ENCODE results near the gene OSBPL9.
"Not testable (repeated sequence)": the region's sequence is repeated elsewhere in the genome, so short reads cannot be mapped to it uniquely, and the experiment has no call there.

Gene OSBPL9

DNA sequence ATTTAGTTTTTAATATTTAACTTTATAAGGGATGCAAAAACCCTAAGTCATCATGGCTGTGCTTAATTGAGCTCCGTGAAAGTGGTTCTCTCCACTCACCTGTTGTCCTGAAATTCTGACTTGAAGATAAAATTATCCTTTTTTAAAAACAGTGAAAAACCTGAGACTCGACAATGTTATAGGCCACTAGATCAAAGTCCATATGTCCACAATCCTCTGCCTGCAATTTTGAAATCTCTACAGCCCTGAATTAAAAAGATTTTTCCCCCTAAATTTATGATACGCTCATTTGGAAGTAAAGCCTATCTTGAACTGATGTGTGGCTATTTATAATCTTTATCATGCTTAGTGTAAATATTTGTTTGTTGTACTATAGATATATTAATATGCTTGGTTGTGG is 18.7 kb downstream of the OSBPL9 start:
- no peak for DNase-seq (ENCODE audit: low read depth in 2 of 2)

- DNase-seq (ENCODE audit: low read depth in 2 of 2): no peak
These were observed 19.3 kb downstream of the OSBPL9 start for GRCh38 chr1:51636191-51636590.

- DNase-seq (ENCODE audit: low read depth in 2 of 2): no peak
These were observed 20.1 kb downstream of the OSBPL9 start for GRCh38 chr1:51636764-51637522.

DNA sequence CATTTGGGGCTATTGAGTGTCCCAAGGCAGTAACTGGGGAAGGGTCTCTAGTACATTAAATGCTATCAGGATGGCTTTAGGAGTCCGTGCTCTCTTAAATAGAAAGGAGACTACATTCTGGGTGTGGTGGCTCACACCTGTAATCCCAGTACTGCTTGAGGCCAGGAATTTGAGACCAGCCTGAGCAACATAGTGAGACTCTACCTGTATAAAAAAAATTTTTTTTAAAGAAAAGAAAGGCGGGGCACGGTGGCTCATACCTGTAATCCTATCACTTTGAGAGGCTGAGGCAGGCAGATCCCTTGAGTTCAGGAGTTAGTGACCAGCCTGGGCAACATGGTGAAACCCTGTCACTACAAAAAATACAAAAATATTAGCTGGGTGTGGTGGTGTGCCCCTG is 21.5 kb downstream of the OSBPL9 start:
- DNase-seq (ENCODE audit: low read depth in 2 of 2): no peak

GRCh38 chr1:51639694-51640093 is 22.8 kb downstream of the OSBPL9 start:
- no peak for DNase-seq (ENCODE audit: low read depth in 2 of 2)

DNA sequence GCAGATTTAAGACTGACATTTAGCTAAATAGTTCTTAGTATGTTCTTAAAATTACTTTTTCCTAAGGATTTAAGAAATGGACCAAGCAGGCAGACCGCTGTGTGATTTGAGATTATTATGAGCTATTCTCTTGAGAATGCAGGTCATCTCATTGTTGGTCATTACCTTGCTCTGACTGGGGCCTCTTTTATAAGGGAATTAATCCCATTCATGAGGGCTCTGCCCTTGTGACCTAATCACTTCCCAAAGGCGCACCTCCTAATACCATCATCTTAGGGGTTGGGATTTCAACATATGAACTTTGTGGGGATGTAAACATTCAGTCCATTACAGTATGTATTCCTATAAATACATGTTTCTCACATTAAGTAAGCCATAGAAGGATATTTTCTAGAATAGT is 24.2 kb downstream of the OSBPL9 start:
- no peak for DNase-seq (ENCODE audit: low read depth in 2 of 2)

- no peak for DNase-seq (ENCODE audit: low read depth in 2 of 2)
These were observed 25.8 kb downstream of the OSBPL9 start for GRCh38 chr1:51642739-51643142.

- DNase-seq (ENCODE audit: low read depth in 2 of 2): no peak
These were observed 26.5 kb downstream of the OSBPL9 start for GRCh38 chr1:51643362-51643761.

DNA sequence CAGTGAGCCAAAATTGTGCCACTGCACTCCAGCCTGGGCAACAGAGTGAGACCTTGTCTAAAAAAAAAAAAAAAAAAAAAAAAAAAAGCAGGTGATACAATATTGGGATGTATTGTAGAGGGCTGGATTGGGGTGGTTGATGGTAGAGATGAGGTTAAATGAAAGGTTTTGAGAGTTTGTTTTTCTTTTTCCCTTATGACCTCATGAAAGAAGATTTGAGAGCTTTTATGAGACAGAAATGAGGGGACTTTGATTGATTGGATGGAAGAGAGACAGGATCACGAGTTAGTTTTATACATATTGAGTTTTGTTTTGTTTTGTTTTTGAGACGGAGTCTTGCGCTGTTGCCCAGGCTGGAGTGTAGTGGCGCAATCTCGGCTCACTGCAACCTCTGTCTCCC is 27.1 kb downstream of the OSBPL9 start:
- DNase-seq (ENCODE audit: low read depth in 2 of 2): no peak

DNA sequence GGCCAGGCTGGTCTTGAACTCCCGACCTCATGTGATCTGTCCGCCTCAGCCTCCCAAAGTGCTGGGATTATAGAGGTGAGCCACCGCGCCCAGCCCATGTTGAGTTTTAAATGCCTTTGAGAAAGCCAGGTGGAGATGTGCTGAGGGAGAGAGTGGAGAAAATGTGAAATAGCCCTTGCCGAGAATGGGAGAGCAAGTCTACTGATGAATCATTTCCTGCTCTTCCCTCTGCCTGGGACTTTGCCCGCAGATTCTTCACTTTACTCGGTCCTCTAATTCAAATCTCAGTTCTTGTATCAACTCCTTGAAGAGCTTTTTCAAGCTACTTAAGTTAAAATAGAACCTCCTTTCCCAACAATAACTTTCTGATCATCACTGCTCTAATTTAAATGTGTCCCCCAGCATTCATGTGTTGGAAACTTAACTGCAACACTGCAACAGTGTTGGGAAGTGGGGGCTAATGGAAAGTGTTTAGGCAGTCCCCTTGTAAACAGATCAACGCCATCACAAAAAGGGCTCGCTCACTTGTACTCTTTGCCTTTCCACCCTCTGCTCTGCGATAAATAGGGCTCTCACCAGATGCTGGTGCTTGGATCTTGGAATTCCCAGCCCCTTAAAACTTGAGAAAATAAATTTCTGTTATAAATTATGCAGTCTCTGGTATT is 27.8 kb downstream of the OSBPL9 start:
- no peak for DNase-seq (ENCODE audit: low read depth in 2 of 2)

DNA sequence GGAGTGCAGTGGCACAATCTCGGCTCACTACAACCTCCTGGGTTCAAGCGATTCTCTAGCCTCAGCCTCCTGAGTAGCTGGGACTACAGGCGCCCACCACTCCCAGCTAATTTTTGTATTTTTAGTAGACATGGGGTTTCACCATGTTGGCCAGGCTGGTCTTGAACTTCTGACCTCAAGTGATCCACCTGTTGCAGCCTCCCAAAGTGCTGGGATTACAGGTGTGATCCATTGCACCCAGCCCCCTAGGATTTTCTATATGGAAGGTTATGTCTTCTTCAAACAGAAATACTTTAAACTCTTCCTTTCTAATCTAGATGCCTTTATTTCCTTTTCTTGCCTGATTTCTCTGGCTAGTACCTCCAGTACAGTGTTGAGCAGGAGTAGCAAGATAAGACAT is 29.7 kb downstream of the OSBPL9 start:
- DNase-seq (ENCODE audit: low read depth in 2 of 2): not testable (repeated sequence)

GRCh38 chr1:51648180-51649109 is 31.6 kb downstream of the OSBPL9 start:
- no peak for DNase-seq (ENCODE audit: low read depth in 2 of 2)

GRCh38 chr1:51649593-51650091 is 32.8 kb downstream of the OSBPL9 start:
- DNase-seq (ENCODE audit: low read depth in 2 of 2): no peak

- no peak for DNase-seq (ENCODE audit: low read depth in 2 of 2)
These were observed 33.3 kb downstream of the OSBPL9 start for GRCh38 chr1:51650198-51650597.

DNA sequence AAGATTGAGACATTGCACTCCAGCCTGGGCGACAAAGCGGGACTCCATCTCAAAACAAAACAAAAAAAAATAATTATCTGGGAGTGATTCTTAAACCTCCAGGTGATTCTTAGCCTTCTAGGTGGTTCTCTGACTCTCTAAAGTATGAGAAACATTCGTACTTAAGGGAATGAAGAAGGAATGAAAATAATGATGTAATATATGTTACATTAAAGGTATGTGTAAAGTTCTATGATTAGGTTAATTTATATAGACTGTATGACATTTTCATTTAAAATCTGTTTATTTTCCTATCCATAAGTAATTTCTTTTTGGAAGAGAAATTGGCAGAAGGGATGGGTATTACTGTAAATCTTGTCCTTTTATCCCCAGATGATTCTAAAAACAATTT is 34.7 kb downstream of the OSBPL9 start:
- no peak for DNase-seq (ENCODE audit: low read depth in 2 of 2)

- DNase-seq (ENCODE audit: low read depth in 2 of 2): no peak
These were observed 35.7 kb downstream of the OSBPL9 start for GRCh38 chr1:51652599-51652998.

GRCh38 chr1:51653127-51653526 is 36.2 kb downstream of the OSBPL9 start:
- DNase-seq (ENCODE audit: low read depth in 2 of 2): no peak

GRCh38 chr1:51654000-51654399 is 37.1 kb downstream of the OSBPL9 start:
- no peak for DNase-seq (ENCODE audit: low read depth in 2 of 2)

- no peak for DNase-seq (ENCODE audit: low read depth in 2 of 2)
These were observed 39.5 kb downstream of the OSBPL9 start for GRCh38 chr1:51656374-51656773.

DNA sequence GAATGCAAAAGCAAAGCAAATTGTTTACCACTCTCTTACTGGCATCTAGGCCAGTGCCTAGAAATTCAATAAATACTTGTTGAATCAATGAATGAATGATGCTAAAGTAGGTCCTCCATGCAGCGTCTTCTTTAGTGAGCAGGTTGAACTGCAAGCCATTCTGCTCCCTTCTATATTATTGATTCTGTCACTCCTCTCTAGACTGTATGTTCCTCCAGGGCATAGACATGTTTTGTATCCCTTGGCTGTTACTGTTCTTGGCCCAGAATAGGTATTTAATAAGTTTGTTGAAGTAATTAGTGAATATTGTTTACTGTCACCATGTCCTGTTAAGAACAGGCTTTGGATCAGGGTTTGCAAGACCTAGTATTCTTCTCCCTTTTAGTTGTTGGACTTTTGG is 43.7 kb downstream of the OSBPL9 start:
- DNase-seq (ENCODE audit: low read depth in 2 of 2): no peak

DNA sequence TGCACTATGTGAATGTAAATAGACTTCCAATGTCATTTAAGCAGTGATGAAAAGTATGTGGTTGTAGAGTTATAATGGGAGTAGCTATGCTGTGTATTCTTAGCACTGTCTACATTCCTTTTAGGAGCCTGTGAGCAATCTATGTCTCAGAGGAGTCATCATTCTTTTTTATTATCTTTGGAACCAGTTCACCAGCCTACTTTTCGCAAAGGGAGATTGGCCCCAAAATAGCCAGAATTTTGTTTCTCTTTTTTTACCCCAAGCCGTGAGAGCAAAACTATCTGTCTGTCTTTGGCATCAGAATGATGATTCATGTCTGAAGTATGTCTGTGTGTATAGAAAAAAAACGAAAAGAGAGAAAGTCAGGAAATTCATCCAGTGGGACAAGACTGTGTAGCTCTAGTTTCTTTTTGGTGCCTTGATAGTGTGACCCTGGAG is 44.2 kb downstream of the OSBPL9 start:
- DNase-seq (ENCODE audit: low read depth in 2 of 2): no peak

DNA sequence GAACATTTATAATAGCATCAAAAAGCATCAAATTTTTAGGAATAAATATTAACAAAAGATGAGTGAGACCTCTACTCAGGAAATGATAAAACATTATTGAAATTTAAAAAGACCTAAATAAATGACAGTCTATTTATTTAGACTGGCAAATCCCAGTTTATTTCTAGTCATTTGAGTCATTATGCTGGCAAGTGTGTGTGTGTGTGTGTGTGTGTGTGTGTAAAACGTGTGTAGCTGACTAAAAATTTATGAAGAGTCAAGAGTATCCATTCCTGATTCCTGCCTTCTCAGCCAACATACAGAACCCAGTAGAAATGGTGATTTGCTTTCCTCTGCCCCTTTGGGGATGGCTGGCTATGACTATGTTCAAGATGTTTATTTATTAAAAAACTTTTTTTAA is 46.2 kb downstream of the OSBPL9 start:
- DNase-seq (ENCODE audit: low read depth in 2 of 2): no peak

Data from stimulated activated CD8-positive, alpha-beta memory T cell treated with anti-CD3 and anti-CD28 coated beads, Interleukin-2, amount 100 ng/mL, for 48 hours (primary cell).